Duodenal mucosa (tissue), 2 donors: ENCODE results near the gene HTR7.

Source experiments
- H3K27ac ChIP-seq: one replicate; pipeline ENCODE4 v1.7.0; 2013; ENCODE audit warnings: low read depth, low read length
- H3K27me3 ChIP-seq, 2 donors: one replicate each; pipeline ENCODE4 v1.7.0; 2013; ENCODE audit warnings: low read length in 2 of 2, control low read depth in 1 of 2; ENCODE audit not compliant: insufficient read depth in 2 of 2, control insufficient read depth in 1 of 2
- H3K36me3 ChIP-seq, 2 donors: one replicate each; pipeline ENCODE4 v1.7.0; 2013; ENCODE audit warnings: low read length in 2 of 2, control low read depth in 1 of 2; ENCODE audit not compliant: insufficient read depth in 2 of 2, control insufficient read depth in 1 of 2
- H3K4me1 ChIP-seq, 2 donors: one replicate each; pipeline ENCODE4 v1.7.0; 2013; ENCODE audit warnings: low read length in 2 of 2, control low read depth in 1 of 2; ENCODE audit not compliant: insufficient read depth in 2 of 2, control insufficient read depth in 1 of 2
- H3K4me3 ChIP-seq, 2 donors: one replicate each; pipeline ENCODE4 v1.7.0; 2013; ENCODE audit warnings: low read length in 2 of 2, low read depth in 1 of 2
- H3K9ac ChIP-seq, 2 donors: one replicate each; pipeline ENCODE4 v1.7.0; 2013; ENCODE audit warnings: low read length in 2 of 2, low read depth in 1 of 2
- H3K9me3 ChIP-seq, 2 donors: one replicate each; pipeline ENCODE4 v1.7.0; 2013; ENCODE audit warnings: low read length in 2 of 2, control low read depth in 1 of 2; ENCODE audit not compliant: control insufficient read depth in 1 of 2

Gene HTR7

DNA sequence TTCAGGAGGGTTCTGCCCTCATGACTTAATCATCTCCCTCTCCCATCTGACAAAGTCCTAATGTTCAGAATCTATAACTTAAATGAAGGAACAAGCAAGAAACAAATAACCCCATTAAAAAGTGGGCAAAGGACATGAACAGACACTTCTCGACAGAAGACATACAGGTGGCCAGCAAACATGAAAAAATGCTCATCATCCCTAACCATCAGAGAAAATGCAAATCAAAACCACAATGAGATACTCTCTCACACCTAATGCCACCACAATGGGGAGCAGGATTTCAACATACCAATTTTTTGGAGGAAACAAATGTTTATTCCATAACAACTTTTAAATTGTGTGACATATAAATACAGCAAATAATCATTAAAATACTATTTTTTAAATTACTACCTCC, 3.0 kb upstream of the HTR7 start:
- H3K27me3 ChIP-seq: peaks cover 19 to 29% of the 10 kb centered on the region in 2 donors
- H3K4me1 ChIP-seq: peaks cover 0 to 4% of the 10 kb centered on the region in 2 donors
- no peaks in the 10 kb centered on the region for H3K36me3 ChIP-seq

DNA sequence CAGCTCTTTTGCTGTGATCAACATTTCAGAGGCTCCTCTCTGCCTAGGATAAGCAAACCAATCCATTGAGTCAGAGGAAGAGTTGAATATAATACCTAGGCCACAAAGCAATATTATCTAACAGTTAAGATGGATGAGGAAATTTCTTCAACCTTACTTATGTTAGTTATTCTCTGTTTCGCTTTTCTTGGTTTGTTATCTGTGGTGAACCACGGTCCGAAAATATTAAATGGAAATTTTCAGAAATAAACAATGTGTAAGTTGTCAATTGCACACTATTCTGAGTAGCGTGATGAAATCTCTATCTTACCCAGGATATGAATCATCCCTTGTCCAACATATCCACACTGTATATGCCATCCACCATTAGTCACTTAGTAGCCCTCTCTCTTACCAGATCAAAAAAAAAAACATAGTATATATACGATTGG, 1.5 kb upstream of the HTR7 start:
- peaks cover 0 to 4% of the 10 kb centered on the region in 2 donors for H3K4me1 ChIP-seq
- H3K27ac ChIP-seq: no peak overlapping the region
- no peak overlapping the region for H3K4me3 ChIP-seq
- H3K36me3 ChIP-seq: no peaks in the 10 kb centered on the region
- no peak overlapping the region for H3K9ac ChIP-seq
- H3K9me3 ChIP-seq: no peaks in the 10 kb centered on the region
- peaks cover 28 to 43% of the 10 kb centered on the region in 2 donors for H3K27me3 ChIP-seq

More for the DNA sequence above, 3.0 kb upstream of the HTR7 start:
- Histone ChIP-seq H3K27ac (no peak overlapping the region), H3K9me3 (no peaks in the 10 kb centered on the region), H3K4me3 (no peak overlapping the region), H3K9ac (no peak overlapping the region)

- Histone ChIP-seq H3K9ac (peak overlapping the region; percentile 28 to 62), H3K4me3 (peak overlapping the region; percentile 65 to 68), H3K9me3 (no peaks in the 10 kb centered on the region), H3K4me1 (peaks cover 0 to 4% of the 10 kb centered on the region in 2 donors), H3K36me3 (no peaks in the 10 kb centered on the region), H3K27me3 (peaks cover 28 to 43% of the 10 kb centered on the region in 2 donors), H3K27ac (no peak overlapping the region)
Observed at GRCh38 chr10:90858461-90858968, 676 bp upstream of the HTR7 start.

DNA sequence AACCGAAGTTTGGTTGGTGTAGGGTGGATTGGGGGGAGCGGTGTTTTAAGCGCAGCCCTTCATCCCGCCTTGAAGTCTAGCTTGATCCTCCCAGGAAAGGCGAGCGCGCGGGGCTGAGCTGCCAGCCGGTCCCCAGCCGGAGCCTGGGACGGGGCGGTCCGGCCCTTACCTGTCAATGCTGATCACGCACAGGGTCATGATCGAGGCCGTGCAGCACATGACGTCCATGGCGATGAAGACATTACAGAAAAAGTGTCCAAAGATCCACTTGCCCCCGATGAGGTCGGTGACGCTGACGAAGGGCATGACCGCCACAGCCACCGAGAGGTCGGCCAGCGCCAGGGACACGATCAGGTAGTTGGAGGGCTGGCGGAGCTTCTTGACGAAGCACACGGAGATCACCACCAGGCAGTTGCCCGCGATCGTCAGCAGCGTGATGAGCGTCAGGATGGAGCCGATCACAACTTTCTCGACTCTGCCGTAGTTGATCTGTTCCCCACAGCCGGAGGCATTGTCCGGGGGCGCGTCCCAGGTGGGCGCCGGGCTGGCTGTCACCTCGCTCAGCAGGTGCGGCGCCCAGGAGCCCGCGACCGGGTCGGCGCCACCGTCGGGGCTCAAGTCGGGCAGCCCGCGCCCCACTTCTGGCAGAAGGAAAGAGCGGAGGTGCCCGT, 740 bp downstream of the HTR7 start:
- H3K4me3 ChIP-seq: peak overlapping the region; percentile 50 to 70
- no peak overlapping the region for H3K27ac ChIP-seq
- no peak overlapping the region for H3K9ac ChIP-seq
- H3K4me1 ChIP-seq: peaks cover 0 to 4% of the 10 kb centered on the region in 2 donors
- peaks cover 28 to 43% of the 10 kb centered on the region in 2 donors for H3K27me3 ChIP-seq
- no peaks in the 10 kb centered on the region for H3K36me3 ChIP-seq
- no peaks in the 10 kb centered on the region for H3K9me3 ChIP-seq

GRCh38 chr10:90856261-90856660, 1.6 kb downstream of the HTR7 start:
- Histone ChIP-seq H3K27me3 (peaks cover 23 to 39% of the 10 kb centered on the region in 2 donors), H3K36me3 (no peaks in the 10 kb centered on the region), H3K9ac (no peak overlapping the region), H3K4me1 (peaks cover 0 to 4% of the 10 kb centered on the region in 2 donors), H3K27ac (no peak overlapping the region), H3K9me3 (peaks cover under 1% of the 10 kb centered on the region in 2 donors), H3K4me3 (no peak overlapping the region)

DNA sequence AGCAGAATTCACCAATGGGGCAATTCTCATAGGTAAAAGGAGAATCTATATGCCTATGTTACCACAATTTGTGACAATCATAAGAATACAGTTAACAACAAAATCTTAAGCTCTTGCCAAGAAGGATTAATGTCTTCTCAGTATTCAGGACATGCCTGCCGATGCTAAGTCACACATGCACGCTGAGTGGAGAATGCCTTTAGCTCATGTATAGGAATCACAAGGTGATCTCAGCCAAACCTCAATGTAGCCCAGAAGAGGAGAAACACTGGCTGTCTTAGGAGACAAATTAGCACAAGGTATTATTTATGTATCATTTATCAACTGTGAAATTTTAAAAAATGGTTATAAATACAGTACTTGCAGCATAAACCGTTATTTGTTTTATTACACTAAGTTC, 2.7 kb downstream of the HTR7 start:
- H3K27me3 ChIP-seq: peaks cover 23 to 39% of the 10 kb centered on the region in 2 donors
- no peak overlapping the region for H3K4me3 ChIP-seq
- peaks cover 7% of the 10 kb centered on the region in 2 donors for H3K9me3 ChIP-seq
- no peaks in the 10 kb centered on the region for H3K36me3 ChIP-seq
- peaks cover 0 to 4% of the 10 kb centered on the region in 2 donors for H3K4me1 ChIP-seq
- H3K27ac ChIP-seq: no peak overlapping the region
- no peak overlapping the region for H3K9ac ChIP-seq

DNA sequence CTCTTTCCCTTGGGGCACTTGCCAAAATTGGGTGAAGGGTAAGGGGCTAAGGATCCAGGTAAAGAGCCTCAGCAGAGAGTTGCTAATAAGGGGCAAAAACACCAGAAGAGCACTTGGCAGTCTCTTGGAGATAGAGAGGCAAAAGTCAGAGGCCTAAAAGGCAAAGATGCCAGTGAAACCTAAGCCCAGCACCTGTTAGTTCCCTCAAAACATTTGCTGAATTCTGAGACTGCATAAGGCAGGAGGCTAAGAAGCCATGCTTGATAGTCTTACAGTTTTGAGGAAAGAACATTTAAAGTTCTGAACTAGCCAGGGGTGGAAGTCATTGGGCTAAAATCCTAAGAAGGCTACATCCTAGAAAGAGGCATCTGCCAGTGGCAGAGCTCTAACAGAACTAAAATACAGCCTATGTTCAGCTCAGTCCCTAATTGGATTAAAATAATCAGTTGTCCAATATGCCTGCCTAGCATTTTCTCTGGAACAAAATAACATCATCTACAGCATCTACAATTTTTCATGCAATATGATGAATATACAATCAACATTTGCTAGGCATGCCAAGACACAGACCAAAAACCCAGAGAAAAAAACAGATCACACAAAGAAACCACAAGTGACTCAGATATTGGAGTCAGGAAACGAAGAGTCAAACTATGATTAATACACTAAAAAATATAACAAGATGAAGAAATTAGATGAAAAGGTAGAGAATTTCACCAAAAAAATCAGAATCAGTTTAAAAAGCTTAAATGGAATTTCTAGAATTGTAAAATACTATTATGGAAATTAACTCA, 7.7 kb downstream of the HTR7 start:
- Histone ChIP-seq H3K27me3 (peaks cover 6 to 7% of the 10 kb centered on the region in 2 donors), H3K4me1 (no peaks in the 10 kb centered on the region), H3K4me3 (no peak overlapping the region), H3K27ac (no peak overlapping the region), H3K9me3 (peaks cover 7% of the 10 kb centered on the region in 2 donors), H3K9ac (no peak overlapping the region), H3K36me3 (no peaks in the 10 kb centered on the region)

- peaks cover 7% of the 10 kb centered on the region in 2 donors for H3K9me3 ChIP-seq
- H3K27me3 ChIP-seq: peaks cover 0 to 3% of the 10 kb centered on the region in 2 donors
- H3K36me3 ChIP-seq: no peaks in the 10 kb centered on the region
- H3K4me1 ChIP-seq: no peaks in the 10 kb centered on the region
- no peak overlapping the region for H3K27ac ChIP-seq
- H3K9ac ChIP-seq: no peak overlapping the region
- H3K4me3 ChIP-seq: no peak overlapping the region
Observed at GRCh38 chr10:90847436-90847835, 10.4 kb downstream of the HTR7 start.

GRCh38 chr10:90846746-90847145, 11.1 kb downstream of the HTR7 start:
- H3K4me3 ChIP-seq: no peak overlapping the region
- H3K27ac ChIP-seq: no peak overlapping the region
- H3K9ac ChIP-seq: no peak overlapping the region
- no peaks in the 10 kb centered on the region for H3K4me1 ChIP-seq
- peaks cover 0 to 3% of the 10 kb centered on the region in 2 donors for H3K27me3 ChIP-seq
- peaks cover 7% of the 10 kb centered on the region in 2 donors for H3K9me3 ChIP-seq
- no peaks in the 10 kb centered on the region for H3K36me3 ChIP-seq

- Histone ChIP-seq H3K9me3 (peaks cover 2% of the 10 kb centered on the region in 2 donors), H3K4me3 (no peak overlapping the region), H3K36me3 (no peaks in the 10 kb centered on the region), H3K27me3 (peaks cover 0 to 3% of the 10 kb centered on the region in 2 donors), H3K4me1 (no peaks in the 10 kb centered on the region), H3K27ac (no peak overlapping the region), H3K9ac (no peak overlapping the region)
Observed at GRCh38 chr10:90845726-90846125, 12.1 kb downstream of the HTR7 start.
